Progenitor cell of endocrine pancreas (in vitro differentiated cells): Measurements from ENCODE around the gene PAPPA2. TPM values are rescaled to one million over a fixed set of nuclear protein-coding genes. Genes with fewer than 3 reads are reported as not detected.

Source experiments
- DNase-seq: peaks from one replicate; pipeline ENCODE4 v3.0.0; 2021; ENCODE audit warnings: low spot score; ENCODE audit not compliant: unreplicated experiment
- H3K27ac Mint-ChIP-seq: 2 replicates; pipeline ENCODE4 v1.8.0; 2021; ENCODE audit warnings: mild to moderate bottlenecking, moderate library complexity, mixed read lengths
- H3K27me3 Mint-ChIP-seq: 2 replicates; pipeline ENCODE4 v1.8.0; 2021; ENCODE audit warnings: mixed read lengths
- H3K36me3 Mint-ChIP-seq: 2 replicates; pipeline ENCODE4 v1.8.0; 2022; ENCODE audit warnings: mixed read lengths; ENCODE audit not compliant: insufficient read depth
- H3K4me1 Mint-ChIP-seq: 2 replicates; pipeline ENCODE4 v1.8.0; 2021; ENCODE audit warnings: low read depth, mixed read lengths
- H3K4me3 Mint-ChIP-seq: 2 replicates; pipeline ENCODE4 v1.8.0; 2021; ENCODE audit warnings: low read depth, mild to moderate bottlenecking, moderate library complexity, mixed read lengths
- H3K9me3 Mint-ChIP-seq: 2 replicates; pipeline ENCODE4 v1.8.0; 2021; ENCODE audit warnings: low read depth, mixed read lengths
- CTCF ChIP-seq: fragments of 200-600 bp; sonication (generic); IDR thresholded peaks from one replicate; pipeline ENCODE4 v1.5.0; 2021; ENCODE audit warnings: antibody characterized with exemption, mild to moderate bottlenecking; ENCODE audit not compliant: unreplicated experiment
- total RNA-seq: library from RNA; stranded (reverse); gene quantifications from 2 replicates; pipeline ENCODE4 v1.2.1, GENCODE V29; 2021

Gene PAPPA2
- total RNA-seq, 1 donor from 2014 or later, result 4.1 TPM

- Mint-ChIP-seq H3K36me3 (no peaks in the 10 kb centered on the region), H3K4me1 (no peaks in the 10 kb centered on the region), H3K27me3 (peaks cover 4% of the 10 kb centered on the region), H3K4me3 (no peak overlapping the region), H3K9me3 (no peaks in the 10 kb centered on the region), H3K27ac (no peak overlapping the region)
- no peak for DNase-seq
- TF ChIP-seq CTCF, result no peak
Observed at GRCh38 chr1:176864211-176864610, 401.2 kb downstream of the PAPPA2 start.

DNA sequence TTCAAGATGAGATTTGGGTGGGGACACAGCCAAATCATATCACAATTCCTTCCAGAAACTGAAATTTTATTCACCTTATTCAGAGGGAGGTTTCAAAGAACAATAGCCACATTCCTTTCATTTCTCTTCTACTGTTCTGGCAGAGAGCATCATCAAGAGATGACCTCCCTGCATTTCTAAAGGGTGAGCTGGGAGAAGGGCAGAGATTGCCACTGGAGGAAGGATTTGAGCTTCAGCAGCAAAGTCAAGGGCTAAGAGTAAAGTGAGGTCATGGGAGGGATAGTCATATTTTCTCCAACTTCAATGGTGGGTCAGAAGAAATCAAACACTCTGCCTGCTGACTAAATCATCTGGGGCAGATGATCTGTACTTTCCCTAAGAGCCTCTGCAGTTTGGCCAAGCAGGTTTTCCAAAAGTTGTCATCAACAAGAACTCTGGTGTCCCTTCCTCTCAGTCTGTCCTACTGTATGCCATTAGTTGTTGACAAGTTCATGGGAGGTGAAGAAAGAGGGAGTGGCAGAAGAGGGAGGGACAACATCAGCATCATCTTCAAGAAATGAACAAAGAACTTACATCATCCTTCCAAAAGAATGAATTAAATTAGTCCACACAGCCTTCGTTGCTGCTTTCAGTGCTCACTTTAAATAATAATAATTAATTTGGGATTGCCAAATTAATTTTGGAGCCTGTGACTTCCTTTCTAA is 403.2 kb downstream of the PAPPA2 start:
- no peaks in the 10 kb centered on the region for H3K9me3 Mint-ChIP-seq
- H3K4me1 Mint-ChIP-seq, result no peaks in the 10 kb centered on the region
- H3K36me3 Mint-ChIP-seq, result no peaks in the 10 kb centered on the region
- H3K4me3 Mint-ChIP-seq, result no peak overlapping the region
- peaks cover 4% of the 10 kb centered on the region for H3K27me3 Mint-ChIP-seq
- no peak for DNase-seq
- TF ChIP-seq CTCF, result no peak
- no peak overlapping the region for H3K27ac Mint-ChIP-seq

DNA sequence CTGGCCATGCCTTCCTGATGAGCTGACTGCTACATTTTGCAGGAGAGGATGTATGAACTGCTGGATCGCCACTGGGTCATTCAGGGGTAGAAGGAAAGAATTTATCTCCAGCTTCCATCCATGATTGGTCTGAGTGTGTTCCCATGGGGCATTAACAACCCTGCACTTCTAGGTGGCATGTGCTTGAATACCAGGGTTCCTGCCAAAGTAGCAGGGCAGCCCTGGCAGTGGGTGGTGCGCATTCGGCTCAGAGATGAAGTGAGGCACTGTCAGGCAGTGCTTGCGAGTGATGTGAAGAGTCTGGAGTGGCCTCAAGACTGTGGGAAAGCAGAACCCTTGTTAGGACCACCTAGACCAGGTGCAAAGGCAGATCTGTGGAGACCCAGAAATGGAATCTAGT is 406.6 kb downstream of the PAPPA2 start:
- no peak for TF ChIP-seq CTCF
- Mint-ChIP-seq H3K27ac (no peak overlapping the region), H3K27me3 (peaks cover 8% of the 10 kb centered on the region), H3K4me3 (no peak overlapping the region), H3K9me3 (no peaks in the 10 kb centered on the region), H3K4me1 (no peaks in the 10 kb centered on the region), H3K36me3 (no peaks in the 10 kb centered on the region)
- no peak for DNase-seq

DNA sequence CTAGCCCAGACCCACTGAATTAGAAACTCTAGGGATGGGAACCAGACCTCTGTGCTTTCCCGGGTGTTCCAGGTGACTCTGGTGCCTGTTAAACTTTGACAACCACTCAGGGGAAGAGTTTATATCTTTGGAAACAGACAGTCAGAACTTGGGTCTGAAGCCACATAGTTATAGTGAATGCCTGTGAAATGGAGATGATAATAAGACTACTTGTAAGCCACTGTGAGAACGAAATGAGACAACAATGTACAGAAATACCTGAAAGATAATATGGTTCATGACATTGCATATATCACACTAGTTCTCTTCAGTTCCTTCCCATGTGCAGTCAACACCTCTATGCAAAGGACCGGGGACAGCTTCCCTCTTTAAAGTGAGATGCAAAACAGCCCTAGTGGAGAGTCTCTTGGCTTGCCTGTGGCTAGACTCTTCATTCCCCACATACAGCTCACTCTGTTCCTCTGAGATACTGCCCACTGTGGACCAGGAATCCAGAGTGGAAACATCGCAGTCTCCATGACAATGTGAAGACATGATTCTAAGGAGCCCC is 414.1 kb downstream of the PAPPA2 start:
- DNase-seq, result no peak
- Mint-ChIP-seq H3K4me1 (no peaks in the 10 kb centered on the region), H3K27me3 (peaks cover 4% of the 10 kb centered on the region), H3K9me3 (no peaks in the 10 kb centered on the region), H3K4me3 (no peak overlapping the region), H3K27ac (no peak overlapping the region), H3K36me3 (no peaks in the 10 kb centered on the region)
- TF ChIP-seq CTCF, result no peak

GRCh38 chr1:176877557-176877956 is 414.6 kb downstream of the PAPPA2 start:
- Mint-ChIP-seq H3K36me3 (no peaks in the 10 kb centered on the region), H3K4me3 (no peak overlapping the region), H3K27me3 (peaks cover 8% of the 10 kb centered on the region), H3K4me1 (no peaks in the 10 kb centered on the region), H3K9me3 (no peaks in the 10 kb centered on the region), H3K27ac (no peak overlapping the region)
- no peak for DNase-seq
- TF ChIP-seq CTCF, result no peak
